ENCODE data around the gene CARD8. TPM values are rescaled to one million over a fixed set of nuclear protein-coding genes. Genes with fewer than 3 reads are reported as not detected.

The CARD8 gene
- total RNA-seq, 4 donors from 2014 or later, result 18.7 to 30.4 (median 22.4) TPM

- H3K4me3 ChIP-seq, result no peak overlapping the region
- H3K9me3 ChIP-seq, result no peaks in the 10 kb centered on the region
- H3K4me1 ChIP-seq, result no peaks in the 10 kb centered on the region
- H3K27me3 ChIP-seq, result no peaks in the 10 kb centered on the region
- 88 to 100% methylated on average over 1 of the region's 1 CpG for whole genome bisulfite sequencing, 2 donors (ENCODE audit: low coverage in 1 of 2)
- TF ChIP-seq POLR2A (IDR thresholded peaks at IDR 0.05), result no peak
- TF ChIP-seq EP300 (IDR thresholded peaks at IDR 0.05), result no peak
- TF ChIP-seq POLR2AphosphoS5 (IDR thresholded peaks at IDR 0.05), result no peak
- TF ChIP-seq CTCF (IDR thresholded peaks at IDR 0.05), result no peak
- no peaks in the 10 kb centered on the region for H3K36me3 ChIP-seq
- H3K27ac ChIP-seq, result no peak overlapping the region
- ATAC-seq, result no peak
Measured at GRCh38 chr19:48301886-48302599, 46.3 kb upstream of the CARD8 start.

GRCh38 chr19:48297975-48298374, 42.3 kb upstream of the CARD8 start:
- H3K4me3 ChIP-seq, result no peak overlapping the region
- H3K9me3 ChIP-seq, result no peaks in the 10 kb centered on the region
- H3K27me3 ChIP-seq, result peaks cover 21% of the 10 kb centered on the region
- H3K4me1 ChIP-seq, result no peaks in the 10 kb centered on the region
- no CpG with 5 or more reads among the region's 16 CpGs for WGBS, 2 donors (ENCODE audit: low coverage in 1 of 2)
- H3K36me3 ChIP-seq, result no peaks in the 10 kb centered on the region
- TF ChIP-seq CTCF (IDR thresholded peaks at IDR 0.05), result no peak
- TF ChIP-seq EP300 (IDR thresholded peaks at IDR 0.05), result no peak
- TF ChIP-seq POLR2AphosphoS5 (IDR thresholded peaks at IDR 0.05), result no peak
- TF ChIP-seq POLR2A (IDR thresholded peaks at IDR 0.05), result no peak
- no peak overlapping the region for H3K27ac ChIP-seq
- ATAC-seq, result no peak

DNA sequence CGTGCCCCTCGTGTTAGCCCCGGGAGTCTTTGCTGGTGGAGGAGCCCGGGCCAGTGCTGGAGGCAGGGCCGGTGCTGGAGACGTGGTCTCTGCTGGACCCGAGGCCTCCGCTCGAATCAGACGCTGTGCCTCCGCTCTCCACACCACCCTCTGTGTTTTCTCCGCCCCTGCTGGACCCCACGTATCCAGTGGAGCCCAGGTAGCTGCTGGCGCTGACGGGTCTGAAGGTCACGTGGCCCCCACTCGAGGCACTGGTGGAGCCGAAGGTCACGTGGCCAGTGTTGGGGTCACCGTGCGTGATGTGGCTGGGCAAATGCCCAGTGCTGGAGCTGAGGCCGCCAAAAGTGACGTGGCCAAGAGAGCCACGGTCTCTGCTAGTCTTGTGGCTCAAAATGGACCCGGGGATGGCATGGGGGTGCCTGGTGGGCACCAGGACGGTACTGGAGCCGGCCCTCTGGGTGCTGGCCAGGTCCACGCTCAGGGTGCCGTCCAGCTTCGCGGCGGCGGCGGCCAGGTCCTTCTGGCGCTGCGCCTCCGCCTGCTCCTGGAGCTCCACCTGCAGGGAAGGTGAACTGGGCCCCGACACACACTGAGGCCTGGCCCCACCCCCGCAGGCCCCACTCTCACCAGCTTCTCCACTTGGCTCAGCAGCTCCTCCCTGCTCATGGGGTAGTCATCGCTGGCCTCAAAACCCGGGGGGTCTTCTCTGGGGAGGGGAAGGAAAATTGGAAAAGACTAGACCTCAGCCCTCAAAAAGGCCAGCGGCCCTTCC, 41.4 kb upstream of the CARD8 start:
- H3K9me3 ChIP-seq, result no peaks in the 10 kb centered on the region
- no peak for TF ChIP-seq CTCF (IDR thresholded peaks at IDR 0.05)
- no peak for TF ChIP-seq POLR2A (IDR thresholded peaks at IDR 0.05)
- TF ChIP-seq POLR2AphosphoS5 (IDR thresholded peaks at IDR 0.05), result no peak
- TF ChIP-seq EP300 (IDR thresholded peaks at IDR 0.05), result no peak
- no peaks in the 10 kb centered on the region for H3K4me1 ChIP-seq
- H3K27ac ChIP-seq, result no peak overlapping the region
- no peaks in the 10 kb centered on the region for H3K36me3 ChIP-seq
- no peak for ATAC-seq
- peaks cover 21% of the 10 kb centered on the region for H3K27me3 ChIP-seq
- no peak overlapping the region for H3K4me3 ChIP-seq
- 91% methylated on average over 16 of the region's 42 CpGs; no CpG with 5 or more reads in 1 of the 2 donors for WGBS, 2 donors (ENCODE audit: low coverage in 1 of 2)

- Histone ChIP-seq H3K4me3 (no peak overlapping the region), H3K27me3 (peaks cover 27% of the 10 kb centered on the region), H3K27ac (no peak overlapping the region), H3K36me3 (no peaks in the 10 kb centered on the region), H3K4me1 (peaks cover 0 to 13% (median 4%) of the 10 kb centered on the region in 3 donors), H3K9me3 (no peaks in the 10 kb centered on the region)
- no peak for ATAC-seq
- WGBS, 2 donors (ENCODE audit: low coverage in 1 of 2), result 75% methylated on average over 1 of the region's 10 CpGs; no CpG with 5 or more reads in 1 of the 2 donors
- TF ChIP-seq POLR2A (IDR thresholded peaks at IDR 0.05) (no peak), EP300 (IDR thresholded peaks at IDR 0.05) (no peak), CTCF (IDR thresholded peaks at IDR 0.05) (no peak), POLR2AphosphoS5 (IDR thresholded peaks at IDR 0.05) (no peak)
Measured at GRCh38 chr19:48295458-48295857, 39.7 kb upstream of the CARD8 start.
